ELR (cell line): ENCODE results near the gene SMYD3.
"Not testable (repeated sequence)": the region's sequence is repeated elsewhere in the genome, so short reads cannot be mapped to it uniquely, and the experiment has no call there.

Experiments used
- DNase-seq: peaks from one replicate; pipeline ENCODE4 v3.0.0-alpha.2; 2015; ENCODE audit warnings: low read depth

The SMYD3 gene

GRCh38 chr1:245832771-245833527 lies 674.1 kb downstream of the SMYD3 start:
- no peak for DNase-seq

DNA sequence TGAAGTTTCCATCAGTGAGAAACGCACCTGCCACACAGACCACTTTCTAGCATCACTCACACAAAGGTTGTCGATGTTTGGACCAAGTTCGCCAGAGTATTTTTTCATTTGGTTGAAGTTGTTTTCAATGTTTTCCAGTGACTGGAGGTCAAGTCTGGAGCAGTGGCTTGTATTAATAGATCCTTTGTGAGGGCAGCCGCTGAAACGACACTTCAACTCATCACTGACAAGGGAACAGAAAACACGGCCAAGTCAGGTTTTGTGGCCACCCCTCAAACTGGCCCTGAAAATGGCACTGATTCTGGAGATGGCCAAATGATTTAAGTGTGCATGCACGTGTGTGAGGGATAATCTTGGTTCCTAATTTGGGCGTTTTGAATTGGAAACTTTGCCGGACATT lies 675.6 kb downstream of the SMYD3 start:
- DNase-seq, result no peak

DNA sequence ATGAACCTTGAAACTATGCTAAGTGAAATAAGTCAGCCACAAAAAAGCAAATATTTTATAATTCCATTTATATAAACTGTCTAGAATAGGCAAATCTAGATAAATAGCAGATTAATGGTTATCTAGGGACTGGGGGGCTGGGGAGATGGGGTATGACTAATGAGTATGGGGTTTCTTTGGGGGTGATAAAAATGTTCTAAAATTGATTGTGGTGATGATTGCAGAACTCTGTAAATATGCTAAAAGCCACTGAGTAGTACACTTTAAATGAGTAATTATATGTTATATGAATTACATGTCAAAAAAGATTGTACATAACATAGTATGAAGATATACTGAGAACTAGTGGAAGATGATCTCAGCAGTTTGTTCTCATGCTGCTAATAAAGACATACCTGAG lies 677.3 kb downstream of the SMYD3 start:
- DNase-seq, result no peak

DNA sequence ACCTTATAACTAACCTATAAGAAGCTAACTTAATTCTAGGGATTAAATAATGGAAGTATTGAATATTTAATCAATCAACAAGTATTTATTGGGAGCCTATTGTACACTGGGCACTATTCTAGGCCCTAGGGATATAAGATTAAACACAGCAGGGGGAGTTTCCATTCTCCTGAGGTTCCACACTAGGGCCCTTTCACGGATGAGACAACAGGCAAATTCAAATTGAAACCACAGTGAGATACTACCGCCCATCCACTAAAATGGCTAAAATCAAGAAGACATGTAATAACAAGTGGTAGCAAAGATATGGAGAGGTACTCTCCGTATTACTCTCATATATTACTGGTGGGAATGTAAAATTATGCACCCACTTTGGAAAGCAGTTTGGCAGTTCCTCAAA lies 677.9 kb downstream of the SMYD3 start:
- no peak for DNase-seq

GRCh38 chr1:245827301-245827700 lies 679.8 kb downstream of the SMYD3 start:
- DNase-seq, result no peak

DNA sequence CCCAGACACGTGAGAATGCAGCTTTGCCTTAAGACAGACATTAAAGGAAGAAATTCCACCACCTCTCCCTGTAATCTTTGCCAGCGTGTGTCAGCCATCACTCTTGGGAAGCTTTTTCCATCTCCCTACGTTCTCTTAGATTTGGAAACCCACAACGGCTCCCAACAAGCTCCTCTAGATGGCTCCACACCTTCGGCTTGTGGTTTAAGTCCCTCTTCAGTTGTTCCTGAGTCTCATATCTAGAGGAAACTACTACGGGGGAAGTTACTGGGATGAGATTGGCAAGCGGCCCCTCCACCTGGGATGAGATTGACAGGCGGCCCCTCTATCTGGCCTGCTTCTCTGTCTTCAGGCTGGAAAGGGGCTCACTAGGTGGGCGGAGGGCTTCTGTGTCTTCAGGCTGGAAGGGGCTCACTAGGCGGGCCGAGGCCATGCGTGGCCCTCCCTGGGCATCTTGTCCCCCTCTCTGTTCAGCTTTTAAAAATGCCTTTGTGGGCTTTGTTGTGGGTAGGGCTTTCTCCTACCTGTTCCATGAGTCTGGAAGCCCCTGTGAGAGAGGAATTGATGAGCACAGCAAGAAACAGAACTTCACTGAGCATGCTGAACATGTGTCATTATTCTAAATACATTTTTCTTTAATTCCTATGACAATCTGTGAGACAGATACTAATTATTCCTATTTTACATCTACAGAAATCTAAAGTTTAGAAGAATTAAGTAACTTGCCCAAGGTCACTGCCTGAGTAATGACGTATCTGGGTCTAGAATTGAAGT lies 681.8 kb downstream of the SMYD3 start:
- no peak for DNase-seq

- no peak for DNase-seq
These were observed 683.5 kb downstream of the SMYD3 start for GRCh38 chr1:245823408-245824147.

GRCh38 chr1:245822996-245823395 lies 684.1 kb downstream of the SMYD3 start:
- peak; percentile 95 for DNase-seq

DNA sequence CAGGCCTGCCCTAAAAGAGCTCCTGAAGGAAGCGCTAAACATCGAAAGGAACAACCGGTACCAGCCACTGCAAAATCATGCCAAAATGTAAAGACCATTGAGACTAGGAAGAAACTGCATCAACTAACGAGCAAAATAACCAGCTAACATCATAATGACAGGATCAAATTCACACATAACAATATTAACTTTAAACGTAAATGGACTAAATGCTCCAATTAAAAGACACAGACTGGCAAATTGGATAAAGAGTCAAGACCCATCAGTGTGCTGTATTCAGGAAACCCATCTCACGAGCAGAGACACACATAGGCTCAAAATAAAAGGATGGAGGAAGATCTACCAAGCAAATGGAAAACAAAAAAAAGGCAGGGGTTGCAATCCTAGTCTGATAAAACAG lies 688.7 kb downstream of the SMYD3 start:
- DNase-seq, result not testable (repeated sequence)

DNA sequence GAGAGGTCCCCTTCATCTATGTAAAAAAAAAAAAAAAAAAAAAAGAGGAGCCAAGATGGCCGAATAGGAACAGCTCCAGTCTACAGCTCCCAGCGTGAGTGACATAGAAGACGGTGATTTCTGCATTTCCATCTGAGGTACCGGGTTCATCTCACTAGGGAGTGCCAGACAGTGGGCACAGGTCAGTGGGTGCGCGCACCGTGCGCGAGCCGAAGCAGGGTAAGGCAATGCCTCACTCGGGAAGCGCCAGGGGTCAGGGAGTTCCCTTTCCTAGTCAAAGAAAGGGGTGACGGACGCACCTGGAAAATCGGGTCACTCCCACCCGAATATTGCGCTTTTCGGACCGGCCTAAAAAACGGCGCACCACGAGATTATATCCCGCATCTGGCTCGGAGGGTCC lies 690.6 kb downstream of the SMYD3 start:
- not testable (repeated sequence) for DNase-seq

DNA sequence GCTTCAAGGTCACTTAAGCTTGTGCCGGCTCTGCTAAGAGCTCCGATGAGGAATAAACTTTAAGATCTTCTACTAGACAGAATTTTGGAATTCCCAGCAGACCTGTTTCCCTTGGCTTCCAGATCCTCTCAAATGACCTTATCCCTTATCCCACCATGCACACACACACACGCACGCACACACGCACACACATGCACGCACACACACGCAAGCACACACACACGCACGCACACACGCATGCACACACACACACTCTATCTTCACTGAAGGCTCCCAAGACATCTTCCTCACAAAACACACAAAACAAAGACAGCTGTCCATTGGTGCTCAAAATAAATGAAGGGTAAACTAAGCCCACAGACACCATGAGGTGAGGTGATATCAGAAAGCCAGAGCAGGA lies 692.4 kb downstream of the SMYD3 start:
- no peak for DNase-seq

GRCh38 chr1:245812278-245812677 lies 694.8 kb downstream of the SMYD3 start:
- no peak for DNase-seq

DNA sequence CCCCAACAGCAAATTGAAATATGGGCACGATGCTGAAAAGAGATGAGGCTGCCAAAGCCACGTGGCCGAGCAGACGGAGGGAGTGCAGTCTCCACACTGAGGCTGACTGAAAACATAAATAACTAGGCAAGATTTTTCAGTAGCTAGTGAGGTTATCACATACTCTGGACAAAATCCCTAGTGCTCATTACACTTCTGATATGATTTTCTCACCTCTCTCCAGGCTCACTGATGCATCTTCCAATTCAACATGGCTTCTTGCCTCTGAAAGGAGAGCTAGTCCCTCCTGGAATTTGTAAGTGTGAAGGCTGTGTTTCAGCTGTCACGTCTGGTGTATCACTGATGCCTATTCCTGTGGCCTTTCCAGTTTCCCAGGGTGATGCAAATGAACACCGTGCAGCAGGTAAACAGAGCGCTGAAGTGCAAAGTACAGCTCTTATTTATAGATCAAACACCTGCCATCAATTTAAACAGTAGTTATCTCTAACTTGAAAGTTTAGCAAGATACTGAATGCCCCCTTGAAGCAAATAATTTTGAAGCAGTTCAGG lies 696.2 kb downstream of the SMYD3 start:
- DNase-seq, result no peak

- peak; percentile 10 for DNase-seq
These were observed 696.8 kb downstream of the SMYD3 start for GRCh38 chr1:245810181-245810769.

DNA sequence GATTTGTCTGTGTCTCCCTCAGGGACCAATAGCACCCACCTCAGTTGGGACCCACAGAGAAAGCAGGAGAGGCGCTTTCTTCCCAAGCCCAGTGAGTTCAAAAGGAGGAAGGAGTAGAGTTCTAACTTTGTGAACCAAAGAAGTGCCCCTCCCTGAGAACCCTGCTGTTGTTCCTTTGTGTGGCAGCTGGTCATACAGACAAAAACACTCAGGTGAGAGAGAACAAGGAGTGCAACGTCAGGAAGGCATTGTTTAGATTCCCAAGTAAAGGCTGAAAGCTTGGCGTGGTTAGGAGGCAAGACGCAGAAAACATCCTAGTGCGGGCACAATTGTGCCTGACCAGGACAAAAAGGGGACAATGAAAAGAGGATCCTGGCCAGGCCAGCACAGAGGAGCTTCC lies 697.7 kb downstream of the SMYD3 start:
- no peak for DNase-seq

GRCh38 chr1:245807954-245808719 lies 698.9 kb downstream of the SMYD3 start:
- DNase-seq, result no peak

- no peak for DNase-seq
These were observed 699.8 kb downstream of the SMYD3 start for GRCh38 chr1:245807306-245807705.

- no peak for DNase-seq
These were observed 701.5 kb downstream of the SMYD3 start for GRCh38 chr1:245805532-245805931.

- DNase-seq, result no peak
These were observed 702.4 kb downstream of the SMYD3 start for GRCh38 chr1:245804696-245805095.

DNA sequence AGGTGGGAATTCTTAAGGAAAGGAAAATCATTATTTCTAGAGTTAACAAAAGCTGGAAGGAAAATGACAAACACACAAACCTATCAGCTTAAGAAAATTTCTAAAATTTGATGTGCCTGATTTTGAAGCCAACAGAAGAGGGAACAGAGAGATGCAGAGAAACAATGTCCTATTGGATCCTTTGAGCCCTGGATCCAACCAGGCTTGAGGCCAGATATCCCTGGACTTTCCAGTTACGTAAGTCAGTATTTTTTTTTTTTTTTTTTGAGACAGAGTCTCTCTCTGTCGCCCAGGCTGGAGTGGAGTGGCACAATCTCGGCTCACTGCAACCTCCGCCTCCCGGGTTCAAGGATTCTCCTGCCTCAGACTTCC lies 703.4 kb downstream of the SMYD3 start:
- DNase-seq, result no peak

GRCh38 chr1:245802941-245803665 lies 704.0 kb downstream of the SMYD3 start:
- DNase-seq, result no peak
